Spleen (tissue), 11 donors: Measurements from ENCODE around the gene DCAF6. TPM values are rescaled to one million over a fixed set of nuclear protein-coding genes. Genes with fewer than 3 reads are reported as not detected.

Experiments
- microRNA-seq, 3 donors: library from miRNA; unstranded; fragments of <30 nt; microRNA quantifications; one replicate each; pipeline versions ENCODE4 to v1.1.0, GENCODE V29; 2019 to 2020
- polyA plus RNA-seq, 3 donors: library from polyadenylated mRNA; stranded (reverse); fragments of 200-250 nt; gene quantifications; one replicate each; pipeline ENCODE4 v1.2.1, GENCODE V29; 2013
- small RNA-seq, 4 donors: library from RNA; depleted of rRNA; stranded (forward); fragments of <200 nt; gene quantifications; one replicate each; pipeline ENCODE3, GENCODE V24; 2016
- total RNA-seq, 7 donors: library from RNA; depleted of rRNA in 3 of 7; stranded (reverse); fragments of >200 nt in 3 of 7; fragmentation: NEBNext Ultra II Directional in 4 of 7; extraction: Animal tissue kit (Norgen Biotek cat#: 25700) in 4 of 7; gene quantifications; one replicate each; pipeline versions ENCODE4 v1.1.0 to v1.2.1, GENCODE V29; 2016 to 2021
- donor health status: healthy with polysubstance abuse.
- donor health status: DM: no; HTN: no; CAD: no; lungs with moderate emphysema.
- donor health status: DM: no; HTN: no; CAD: no.
- donor health status: Bipolar disorder and iron deficiency.
- donor health status: healthy.
- donor health status: DM: no; HTN: no; CAD: no.
- donor health status: DM: yes; HTN: yes; CAD: no.

DCAF6 gene
- total and polyA plus RNA-seq, 10 donors: 19.2 to 76.6 (median 43.6) TPM

Small RNA genes lying within 50 kb of the gene (microRNA-seq; reads per million reads assigned to microRNA genes)
- 0 reads per million in 3 donors for gene MIR1255B2

Small RNA genes lying within 50 kb of the gene (small RNA-seq; reads per million reads assigned to genes)
- 0 reads per million in 4 donors for gene MIR1255B2

Other genes with a start within 250 kb of the DCAF6 start
- 10 to 100 TPM; 43.0 to 65.8 (median 59.8) TPM for gene MPZL1, start 214.7 kb upstream of the DCAF6 start, total RNA-seq
- 10 to 100 TPM; 12.0 to 20.4 (median 17.5) TPM for gene MPZL1, start 214.7 kb upstream of the DCAF6 start, polyA plus RNA-seq
- gene ADCY10, start 22.5 kb upstream of the DCAF6 start, total RNA-seq: under 1 TPM in 4 of 7 donors, not detected in 3; 0.12 to 0.40 (median 0.29) TPM
- under 1 TPM in 2 of 3 donors, not detected in 1; 0.04 to 0.12 TPM for gene ADCY10, start 22.5 kb upstream of the DCAF6 start, polyA plus RNA-seq
- 10 to 100 TPM; 23.0 to 31.1 (median 29.4) TPM for gene MPC2, start 389 bp downstream of the DCAF6 start, total RNA-seq
- 10 to 100 TPM; 34.6 to 47.4 (median 46.1) TPM for gene MPC2, start 389 bp downstream of the DCAF6 start, polyA plus RNA-seq
- gene GPR161, start 200.2 kb downstream of the DCAF6 start, total RNA-seq: 1 to 10 TPM; 3.0 to 5.5 (median 3.9) TPM
- gene GPR161, start 200.2 kb downstream of the DCAF6 start, polyA plus RNA-seq: 1 to 10 TPM in 1 of 3 donors, under 1 TPM in 2; 0.53 to 1.1 (median 0.59) TPM
- gene TIPRL, start 242.3 kb downstream of the DCAF6 start, total RNA-seq: 10 to 100 TPM; 16.6 to 26.3 (median 22.1) TPM
- gene TIPRL, start 242.3 kb downstream of the DCAF6 start, polyA plus RNA-seq: 10 to 100 TPM; 10.1 to 15.3 (median 14.1) TPM